IgD-negative memory B cell (primary cell): ENCODE measurements around the gene SLC34A3. TPM values are rescaled to one million over a fixed set of nuclear protein-coding genes. Genes with fewer than 3 reads are reported as not detected.
"Not testable (repeated sequence)": the region's sequence is repeated elsewhere in the genome, so short reads cannot be mapped to it uniquely, and the experiment has no call there.

Experiments used
- H3K27ac Mint-ChIP-seq, 3 donors: one replicate each; pipeline ENCODE4 v1.8.0; 2020 to 2022; ENCODE audit warnings: mild to moderate bottlenecking in 3 of 3, mixed read lengths in 3 of 3, moderate library complexity in 1 of 3
- H3K27me3 Mint-ChIP-seq: one replicate; pipeline ENCODE4 v1.8.0; 2021; ENCODE audit warnings: mixed read lengths
- H3K36me3 Mint-ChIP-seq: one replicate; pipeline ENCODE4 v1.8.0; 2020; ENCODE audit warnings: mild to moderate bottlenecking, mixed read lengths
- H3K4me1 Mint-ChIP-seq, 3 donors: one replicate each; pipeline ENCODE4 v1.8.0; 2020 to 2022; ENCODE audit warnings: mixed read lengths in 3 of 3, mild to moderate bottlenecking in 1 of 3
- H3K4me3 Mint-ChIP-seq, 4 donors: one replicate each; pipeline ENCODE4 v1.8.0; 2020 to 2022; ENCODE audit warnings: mild to moderate bottlenecking in 4 of 4, mixed read lengths in 4 of 4, moderate library complexity in 3 of 4
- H3K9me3 Mint-ChIP-seq, 3 donors: one replicate each; pipeline ENCODE4 v1.8.0; 2020 to 2021; ENCODE audit warnings: mixed read lengths in 3 of 3, mild to moderate bottlenecking in 1 of 3
- polyA plus RNA-seq: library from polyadenylated mRNA; unstranded; fragments of 300-500 nt; fragmentation: Illumina TruSeq; gene quantifications from one replicate; pipeline ENCODE4 v1.2.3, GENCODE V29; 2021

The SLC34A3 gene
- polyA plus RNA-seq, 1 donor from 2014 or later: not detected

DNA sequence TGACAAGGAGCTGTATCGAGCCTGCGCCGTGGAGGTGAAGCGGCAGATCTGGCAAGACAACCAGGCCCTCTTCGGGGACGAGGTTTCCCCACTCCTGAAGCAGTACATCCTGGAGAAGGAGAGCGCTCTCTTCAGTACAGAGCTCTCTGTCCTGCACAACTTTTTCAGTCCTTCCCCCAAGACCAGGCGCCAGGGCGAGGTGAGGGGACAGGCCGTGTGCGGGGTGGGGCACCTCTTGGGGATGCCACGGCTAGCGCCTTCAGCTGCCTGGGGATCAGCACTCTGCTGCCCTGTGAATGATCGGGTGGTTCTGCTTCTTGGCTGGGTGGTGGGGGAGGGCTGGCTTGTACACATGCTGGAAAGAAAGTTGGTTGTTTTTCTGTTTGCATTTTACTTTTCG is 26.2 kb downstream of the SLC34A3 start:
- peak overlapping the region; percentile 84 to 96 (median 90) for H3K4me3 Mint-ChIP-seq
- peaks cover 4 to 16% (median 9%) of the 10 kb centered on the region in 3 donors for H3K4me1 Mint-ChIP-seq
- no peaks in the 10 kb centered on the region for H3K27me3 Mint-ChIP-seq
- H3K9me3 Mint-ChIP-seq: no peaks in the 10 kb centered on the region
- peaks cover 1% of the 10 kb centered on the region for H3K36me3 Mint-ChIP-seq
- no peak overlapping the region for H3K27ac Mint-ChIP-seq

DNA sequence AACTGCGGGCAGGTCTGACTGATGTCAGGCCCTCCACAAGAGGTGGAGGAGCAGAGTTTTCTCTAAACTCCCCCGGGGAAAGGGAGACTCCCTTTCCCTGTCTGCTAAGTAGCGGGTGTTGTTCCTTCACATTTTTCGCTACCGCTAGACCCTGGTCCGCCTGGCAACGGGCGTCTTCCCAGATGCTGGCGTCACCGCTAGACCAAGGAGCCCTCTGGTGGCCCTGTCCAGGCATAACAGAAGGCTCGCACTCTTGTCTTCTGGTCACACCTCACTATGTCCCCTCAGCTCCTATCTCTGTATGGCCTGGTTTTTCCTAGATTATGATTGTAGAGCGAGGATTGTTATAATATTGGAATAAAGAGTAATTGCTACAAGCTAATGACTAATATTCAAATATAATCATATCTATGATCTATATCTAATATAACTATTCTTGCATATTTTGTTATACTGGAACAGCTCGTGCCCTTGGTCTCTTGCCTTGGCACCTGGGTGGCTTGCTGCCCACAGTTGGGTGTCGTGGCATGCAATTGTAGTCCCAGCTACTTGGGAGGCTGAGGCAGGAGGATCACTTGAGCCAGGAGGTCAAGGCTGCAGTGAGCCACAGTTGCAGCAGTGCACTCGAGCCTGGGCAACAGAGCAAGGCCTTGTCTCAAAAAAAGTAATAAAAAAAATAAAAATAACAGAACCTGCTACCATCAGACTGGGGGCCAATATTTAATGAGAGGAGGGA is 31.6 kb downstream of the SLC34A3 start:
- not testable (repeated sequence) for H3K36me3 Mint-ChIP-seq, H3K9me3 Mint-ChIP-seq, H3K4me1 Mint-ChIP-seq, H3K27me3 Mint-ChIP-seq
- H3K27ac Mint-ChIP-seq: peak overlapping the region in 1 of 3 donors; percentile 14
- peak overlapping the region in 1 of 4 donors; percentile 50 for H3K4me3 Mint-ChIP-seq

DNA sequence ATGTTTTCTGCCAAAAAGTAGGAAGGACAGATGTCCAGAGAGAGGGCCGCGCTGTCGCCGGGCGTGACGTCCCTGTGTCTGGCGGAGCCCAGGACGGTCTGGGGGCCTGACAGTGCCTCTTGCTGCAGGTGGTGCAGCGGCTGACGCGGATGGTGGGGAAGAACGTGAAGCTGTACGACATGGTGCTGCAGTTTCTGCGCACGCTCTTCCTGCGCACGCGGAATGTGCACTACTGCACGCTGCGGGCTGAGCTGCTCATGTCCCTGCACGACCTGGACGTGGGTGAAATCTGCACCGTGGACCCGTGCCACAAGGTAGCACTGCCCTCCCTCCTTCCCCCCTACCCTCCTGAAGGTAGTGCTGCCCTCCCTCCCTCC is 32.2 kb downstream of the SLC34A3 start:
- no peak overlapping the region for H3K4me3 Mint-ChIP-seq
- no peaks in the 10 kb centered on the region for H3K9me3 Mint-ChIP-seq
- H3K36me3 Mint-ChIP-seq: no peaks in the 10 kb centered on the region
- no peaks in the 10 kb centered on the region for H3K27me3 Mint-ChIP-seq
- peaks cover 7 to 15% (median 9%) of the 10 kb centered on the region in 3 donors for H3K4me1 Mint-ChIP-seq
- H3K27ac Mint-ChIP-seq: no peak overlapping the region

DNA sequence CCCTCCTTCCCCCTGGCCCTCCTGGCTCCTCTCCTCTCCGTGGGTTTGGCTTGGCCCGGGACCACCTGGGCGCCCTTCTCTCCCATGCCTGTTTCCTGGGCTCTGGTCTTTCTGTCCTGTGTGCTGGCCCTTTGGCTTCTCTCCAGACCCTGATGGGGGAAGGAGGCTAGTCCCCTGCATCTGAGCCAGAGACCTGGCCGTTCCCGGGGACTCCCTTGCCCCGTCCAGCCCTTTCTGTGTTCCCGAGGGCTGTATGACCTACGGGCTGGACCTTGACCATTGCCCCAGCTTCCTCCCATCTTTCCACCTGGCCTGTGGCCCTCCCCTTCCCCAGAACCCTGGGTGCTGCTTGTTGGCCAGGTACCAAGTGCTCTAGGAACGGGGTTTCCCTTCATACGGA is 32.8 kb downstream of the SLC34A3 start:
- no peaks in the 10 kb centered on the region for H3K27me3 Mint-ChIP-seq
- H3K36me3 Mint-ChIP-seq: no peaks in the 10 kb centered on the region
- H3K27ac Mint-ChIP-seq: no peak overlapping the region
- peaks cover 7 to 18% (median 15%) of the 10 kb centered on the region in 3 donors for H3K4me1 Mint-ChIP-seq
- H3K4me3 Mint-ChIP-seq: no peak overlapping the region
- H3K9me3 Mint-ChIP-seq: no peaks in the 10 kb centered on the region

DNA sequence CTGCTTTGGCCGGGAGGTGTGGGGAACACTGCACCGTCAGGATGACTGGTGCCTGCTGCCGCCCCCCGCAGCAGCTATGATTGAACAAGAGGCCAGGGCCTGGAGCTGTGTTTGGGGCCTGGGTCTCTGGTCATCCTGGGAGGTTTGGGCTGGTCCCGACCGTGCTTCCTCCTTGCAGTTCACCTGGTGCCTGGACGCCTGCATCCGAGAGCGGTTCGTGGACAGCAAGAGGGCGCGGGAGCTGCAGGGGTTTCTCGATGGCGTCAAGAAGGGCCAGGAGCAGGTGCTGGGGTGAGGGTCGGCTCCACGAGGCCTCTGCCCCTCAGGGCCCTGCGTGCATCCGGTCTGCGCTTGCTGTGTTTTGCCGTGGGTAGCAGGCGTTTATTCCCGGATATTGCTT is 33.4 kb downstream of the SLC34A3 start:
- no peaks in the 10 kb centered on the region for H3K27me3 Mint-ChIP-seq
- no peaks in the 10 kb centered on the region for H3K9me3 Mint-ChIP-seq
- no peak overlapping the region for H3K27ac Mint-ChIP-seq
- peaks cover 11 to 22% (median 19%) of the 10 kb centered on the region in 3 donors for H3K4me1 Mint-ChIP-seq
- H3K4me3 Mint-ChIP-seq: peak overlapping the region in 1 of 4 donors; percentile 29
- H3K36me3 Mint-ChIP-seq: no peaks in the 10 kb centered on the region

DNA sequence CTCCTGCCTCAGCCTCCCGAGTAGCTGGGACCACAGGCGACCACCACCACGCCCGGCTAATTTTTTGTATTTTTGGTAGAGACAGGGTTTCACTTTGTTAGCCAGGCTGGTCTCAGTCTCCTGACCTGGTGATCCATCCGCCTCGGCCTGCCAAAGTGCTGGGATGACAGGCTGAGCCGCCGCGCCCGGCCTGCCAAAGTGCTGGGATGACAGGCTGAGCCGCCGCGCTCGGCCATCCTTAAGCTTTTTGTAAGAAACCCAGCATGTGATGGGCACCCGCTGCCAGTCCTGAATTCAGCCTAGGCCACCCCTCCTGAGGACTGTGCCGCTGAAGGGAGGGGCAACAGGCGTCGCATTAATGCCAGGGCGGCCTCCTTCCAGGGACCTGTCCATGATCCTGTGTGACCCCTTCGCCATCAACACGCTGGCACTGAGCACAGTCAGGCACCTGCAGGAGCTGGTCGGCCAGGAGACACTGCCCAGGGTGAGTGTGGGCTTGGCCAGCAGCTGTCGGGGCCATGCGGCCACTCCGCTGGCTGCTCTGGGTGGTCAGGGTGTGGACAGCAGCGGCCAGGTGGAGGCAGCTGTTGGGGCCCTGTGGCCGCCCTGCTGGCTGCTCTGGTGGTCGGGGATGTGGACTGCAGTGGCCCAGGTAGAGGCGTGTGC is 34.9 kb downstream of the SLC34A3 start:
- peak overlapping the region in 1 of 3 donors; percentile 63 for H3K27ac Mint-ChIP-seq
- H3K27me3 Mint-ChIP-seq: no peaks in the 10 kb centered on the region
- no peak overlapping the region for H3K4me3 Mint-ChIP-seq
- H3K4me1 Mint-ChIP-seq: peaks cover 20 to 32% (median 28%) of the 10 kb centered on the region in 3 donors
- H3K9me3 Mint-ChIP-seq: no peaks in the 10 kb centered on the region
- peaks cover 4% of the 10 kb centered on the region for H3K36me3 Mint-ChIP-seq

DNA sequence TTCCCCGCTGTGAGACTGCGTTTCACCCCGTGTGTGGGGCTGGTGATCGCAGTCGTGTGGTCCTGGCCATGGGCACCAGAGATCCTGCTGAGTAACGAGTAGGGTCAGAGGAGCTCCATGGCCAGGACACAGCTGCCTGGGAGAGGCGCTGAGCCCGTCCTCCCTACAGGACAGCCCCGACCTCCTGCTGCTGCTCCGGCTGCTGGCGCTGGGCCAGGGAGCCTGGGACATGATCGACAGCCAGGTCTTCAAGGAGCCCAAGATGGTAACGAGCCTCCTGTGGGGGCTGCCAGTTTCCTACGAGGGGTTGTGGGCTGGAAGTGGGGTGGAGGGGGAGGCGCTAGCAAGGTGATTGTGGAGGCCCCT is 35.4 kb downstream of the SLC34A3 start:
- Mint-ChIP-seq H3K4me1 (peaks cover 24 to 35% (median 28%) of the 10 kb centered on the region in 3 donors), H3K4me3 (no peak overlapping the region), H3K27ac (no peak overlapping the region), H3K9me3 (no peaks in the 10 kb centered on the region), H3K27me3 (no peaks in the 10 kb centered on the region), H3K36me3 (peaks cover 4% of the 10 kb centered on the region)

DNA sequence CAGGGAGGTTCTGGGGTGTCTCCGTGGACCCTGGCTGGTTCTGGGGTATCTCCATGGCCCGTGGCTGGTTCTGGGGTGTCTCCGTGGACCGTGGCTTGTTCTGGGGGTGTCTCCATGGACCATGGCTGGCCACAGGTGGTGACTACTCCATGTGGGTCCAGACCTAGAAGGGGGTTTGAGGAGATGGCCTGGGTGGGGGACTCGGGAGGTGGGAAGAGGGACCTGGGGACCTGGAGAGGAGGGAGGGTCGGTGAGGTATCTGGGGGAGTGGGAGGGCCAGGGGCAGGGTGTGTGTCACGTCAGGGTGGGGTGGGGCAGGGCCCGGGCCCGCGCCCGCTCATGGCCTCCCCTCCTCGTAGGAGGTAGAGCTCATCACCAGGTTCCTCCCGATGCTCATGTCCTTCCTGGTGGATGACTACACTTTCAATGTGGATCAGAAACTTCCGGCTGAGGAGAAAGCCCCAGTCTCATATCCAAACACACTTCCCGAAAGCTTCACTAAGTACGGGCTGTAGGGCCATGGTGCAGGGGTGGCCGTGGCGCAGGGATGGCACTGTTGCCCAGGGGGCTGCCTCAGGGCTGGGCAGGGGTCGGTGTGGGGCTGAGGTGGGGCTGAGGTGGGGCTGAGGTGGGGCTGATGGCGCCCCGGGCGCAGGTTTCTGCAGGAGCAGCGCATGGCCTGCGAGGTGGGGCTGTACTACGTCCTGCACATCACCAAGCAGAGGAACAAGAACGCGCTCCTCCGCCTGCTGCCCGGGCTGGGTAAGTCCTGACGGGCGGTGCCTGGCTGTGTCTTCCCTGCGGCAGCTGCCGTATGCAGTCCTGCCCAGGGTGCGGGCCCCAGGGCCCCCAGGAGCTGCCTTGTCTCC is 36.1 kb downstream of the SLC34A3 start:
- Mint-ChIP-seq H3K9me3 (no peaks in the 10 kb centered on the region), H3K27ac (peak overlapping the region in 1 of 3 donors; percentile 23), H3K36me3 (peaks cover 6% of the 10 kb centered on the region), H3K27me3 (no peaks in the 10 kb centered on the region), H3K4me1 (peaks cover 25 to 35% (median 27%) of the 10 kb centered on the region in 3 donors), H3K4me3 (peak overlapping the region in 2 of 4 donors; percentile 95 to 96)

DNA sequence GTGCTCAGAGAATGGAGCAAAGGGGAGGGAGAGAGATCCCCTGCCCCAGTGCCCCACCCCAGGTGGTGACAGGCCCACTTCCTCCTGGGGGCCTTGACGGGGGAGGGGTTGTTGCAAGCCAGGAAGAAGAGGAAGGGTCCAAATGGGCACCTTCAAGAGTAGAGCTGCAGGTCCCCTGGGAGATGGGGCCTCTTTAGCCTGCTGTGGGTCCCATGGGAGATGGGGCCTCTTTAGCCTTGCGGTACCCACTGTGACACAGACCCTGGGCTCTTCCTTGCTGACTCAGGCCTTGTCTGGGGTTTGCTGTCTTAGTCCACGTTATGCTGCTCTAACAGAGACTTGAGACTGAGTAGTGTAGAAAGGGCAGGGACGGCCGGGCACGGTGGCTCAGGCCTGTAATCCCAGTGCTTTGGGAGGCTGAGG is 37.2 kb downstream of the SLC34A3 start:
- no peaks in the 10 kb centered on the region for H3K9me3 Mint-ChIP-seq
- H3K4me1 Mint-ChIP-seq: peaks cover 23 to 34% (median 27%) of the 10 kb centered on the region in 3 donors
- peaks cover 6% of the 10 kb centered on the region for H3K36me3 Mint-ChIP-seq
- H3K27ac Mint-ChIP-seq: peak overlapping the region; percentile 32 to 93 (median 88)
- H3K27me3 Mint-ChIP-seq: no peaks in the 10 kb centered on the region
- H3K4me3 Mint-ChIP-seq: peak overlapping the region; percentile 91 to 96 (median 94)

DNA sequence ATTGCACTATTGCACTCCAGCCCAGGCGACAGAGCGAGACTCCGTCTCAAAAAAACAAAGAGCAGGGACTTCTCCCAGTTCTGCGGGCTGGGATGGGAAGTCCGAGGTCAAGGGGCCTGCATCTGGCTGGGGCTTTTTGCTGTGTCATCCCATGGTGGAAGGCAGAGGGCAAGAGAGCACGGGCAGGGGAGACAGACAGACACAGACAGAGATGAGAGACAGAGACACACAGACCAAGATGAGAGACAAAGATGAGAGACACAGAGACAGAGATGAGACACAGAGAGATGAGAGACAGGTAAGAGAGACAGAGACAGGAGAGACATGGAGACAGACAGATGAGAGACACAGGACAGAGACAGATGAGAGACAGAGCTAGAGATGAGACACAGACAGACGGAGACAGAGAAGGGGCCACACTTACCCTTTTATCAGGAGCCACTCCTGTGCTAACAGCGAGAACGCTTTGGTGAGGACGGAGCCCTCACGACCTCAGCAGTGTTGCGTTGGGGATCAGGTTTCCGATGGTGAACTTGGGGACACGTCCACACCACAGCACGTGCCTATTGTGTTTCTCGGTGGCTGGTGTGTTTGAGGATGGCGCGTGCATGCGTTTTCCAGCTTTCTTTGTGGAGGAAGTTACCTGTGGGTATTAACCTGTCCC is 38.0 kb downstream of the SLC34A3 start:
- peaks cover 6% of the 10 kb centered on the region for H3K36me3 Mint-ChIP-seq

DNA sequence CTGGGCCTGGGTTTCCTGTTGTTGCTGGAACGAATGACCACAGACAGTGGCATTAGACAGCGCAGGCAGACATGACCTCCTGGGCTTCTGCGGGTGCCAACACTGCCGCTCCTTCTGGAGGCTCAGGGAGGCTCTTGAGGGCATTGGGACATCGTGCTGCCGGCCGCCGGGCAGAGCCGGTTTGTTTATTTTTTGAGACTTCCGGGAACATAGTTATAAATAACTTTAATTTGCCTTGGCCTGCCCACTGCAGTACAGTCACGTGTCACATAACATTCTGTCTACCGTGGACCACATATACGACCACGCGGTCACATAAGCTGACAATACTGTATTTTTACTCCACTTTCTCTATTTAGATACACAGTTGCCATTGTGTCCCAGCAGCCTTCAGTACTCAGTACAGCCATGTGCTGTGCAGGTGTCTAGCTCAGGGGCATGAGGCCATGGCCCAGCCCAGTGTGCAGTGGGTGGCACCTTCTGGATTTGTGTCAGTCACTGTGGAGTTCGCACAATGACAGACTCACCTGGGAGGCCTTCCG is 38.6 kb downstream of the SLC34A3 start:
- H3K4me1 Mint-ChIP-seq: peaks cover 24 to 31% (median 28%) of the 10 kb centered on the region in 3 donors
- peaks cover 6% of the 10 kb centered on the region for H3K36me3 Mint-ChIP-seq
- peak overlapping the region; percentile 91 to 96 (median 94) for H3K4me3 Mint-ChIP-seq
- peak overlapping the region; percentile 31 to 88 (median 86) for H3K27ac Mint-ChIP-seq
- H3K9me3 Mint-ChIP-seq: no peaks in the 10 kb centered on the region
- H3K27me3 Mint-ChIP-seq: no peaks in the 10 kb centered on the region

More for the DNA sequence above, 38.0 kb downstream of the SLC34A3 start:
- Mint-ChIP-seq H3K4me1 (peaks cover 23 to 32% (median 27%) of the 10 kb centered on the region in 3 donors), H3K4me3 (peak overlapping the region; percentile 91 to 96 (median 94)), H3K27ac (peak overlapping the region; percentile 31 to 93 (median 88)), H3K9me3 (no peaks in the 10 kb centered on the region), H3K27me3 (no peaks in the 10 kb centered on the region)

DNA sequence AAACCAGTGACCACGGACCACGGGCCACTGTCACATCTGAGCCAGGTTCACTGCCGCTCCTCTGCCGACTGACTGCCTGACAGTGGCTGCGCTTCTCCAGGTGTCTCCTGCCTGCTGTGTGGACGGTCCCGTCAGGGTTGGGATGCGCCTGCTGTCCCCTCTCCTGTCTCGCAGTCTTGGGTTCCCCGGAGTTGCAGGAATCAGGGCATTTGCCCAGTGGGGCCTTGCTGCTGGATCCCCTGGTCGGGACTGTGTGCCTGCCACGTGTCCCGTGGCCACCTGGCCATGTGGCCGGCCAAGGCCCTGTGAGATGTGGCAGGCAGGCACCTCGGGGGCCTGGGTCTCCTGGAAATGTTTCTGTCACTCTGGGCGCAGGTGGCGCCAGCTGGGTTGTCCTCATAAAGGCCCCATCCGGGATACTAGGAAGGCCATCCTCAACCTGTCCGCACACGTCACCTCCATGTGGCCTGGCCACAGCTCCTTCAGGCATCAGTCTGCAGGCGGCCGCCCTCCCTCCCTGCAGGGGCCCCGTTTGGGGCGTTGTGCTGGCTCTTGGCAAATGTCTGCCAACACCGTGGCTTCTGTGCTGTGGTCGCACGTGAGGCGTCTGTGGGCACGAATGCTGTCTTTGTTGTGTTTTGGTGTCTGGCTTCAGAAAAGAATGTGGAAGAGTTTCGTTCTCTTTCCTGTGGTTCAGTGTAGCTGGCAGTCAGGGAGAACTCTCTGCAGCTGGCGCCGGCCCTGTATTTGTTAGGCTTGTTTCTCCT is 40.4 kb downstream of the SLC34A3 start:
- H3K4me1 Mint-ChIP-seq: peaks cover 28 to 46% (median 43%) of the 10 kb centered on the region in 3 donors
- peaks cover 6% of the 10 kb centered on the region for H3K36me3 Mint-ChIP-seq
- no peaks in the 10 kb centered on the region for H3K27me3 Mint-ChIP-seq
- H3K27ac Mint-ChIP-seq: peak overlapping the region; percentile 31 to 85 (median 65)
- no peaks in the 10 kb centered on the region for H3K9me3 Mint-ChIP-seq
- H3K4me3 Mint-ChIP-seq: peak overlapping the region in 2 of 4 donors; percentile 31 to 87

DNA sequence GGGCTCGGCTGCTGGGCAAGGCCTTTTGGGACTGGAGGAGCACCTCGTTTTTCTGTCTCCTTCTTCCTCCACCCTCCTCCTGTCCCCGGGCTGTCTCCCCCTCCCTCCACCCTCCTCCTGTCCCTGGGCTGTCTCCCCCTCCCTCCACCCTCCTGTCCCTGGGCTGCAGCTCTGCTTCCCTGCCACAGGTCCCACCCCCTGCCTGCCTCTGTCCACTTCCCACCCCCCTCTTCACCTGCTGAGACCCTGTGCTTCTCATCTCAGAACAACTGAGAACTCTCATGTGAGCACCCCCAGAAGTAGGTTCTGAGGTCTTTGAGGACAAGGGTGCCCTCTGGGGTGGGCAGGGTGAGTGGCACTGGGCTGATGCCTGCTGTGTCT is 41.0 kb downstream of the SLC34A3 start:
- Mint-ChIP-seq H3K36me3 (peaks cover 6% of the 10 kb centered on the region), H3K27me3 (no peaks in the 10 kb centered on the region), H3K27ac (peak overlapping the region; percentile 31 to 85 (median 65)), H3K4me1 (peaks cover 28 to 46% (median 46%) of the 10 kb centered on the region in 3 donors), H3K9me3 (no peaks in the 10 kb centered on the region), H3K4me3 (peak overlapping the region in 1 of 4 donors; percentile 31)
